Skin epidermis (tissue), 12 donors: ENCODE measurements around the gene PCDHGA9.
"Not testable (repeated sequence)": the region's sequence is repeated elsewhere in the genome, so short reads cannot be mapped to it uniquely, and the experiment has no call there.

Experiments
- H3K27ac ChIP-seq, 21 experiments: fragments of 200-600 bp; sonication (generic) in 11 of 21; one replicate each; pipeline ENCODE4 v1.5.0; 2020; ENCODE audit warnings: mild to moderate bottlenecking in 3 of 21, inconsistent platforms in 2 of 21, moderate library complexity in 2 of 21
- H3K4me3 ChIP-seq, 7 experiments: fragments of 200-600 bp; sonication (generic) in 2 of 7; one replicate each; pipeline ENCODE4 v1.5.0; 2020; ENCODE audit warnings: inconsistent platforms in 2 of 7, mild to moderate bottlenecking in 2 of 7, moderate library complexity in 1 of 7

The PCDHGA9 gene

DNA sequence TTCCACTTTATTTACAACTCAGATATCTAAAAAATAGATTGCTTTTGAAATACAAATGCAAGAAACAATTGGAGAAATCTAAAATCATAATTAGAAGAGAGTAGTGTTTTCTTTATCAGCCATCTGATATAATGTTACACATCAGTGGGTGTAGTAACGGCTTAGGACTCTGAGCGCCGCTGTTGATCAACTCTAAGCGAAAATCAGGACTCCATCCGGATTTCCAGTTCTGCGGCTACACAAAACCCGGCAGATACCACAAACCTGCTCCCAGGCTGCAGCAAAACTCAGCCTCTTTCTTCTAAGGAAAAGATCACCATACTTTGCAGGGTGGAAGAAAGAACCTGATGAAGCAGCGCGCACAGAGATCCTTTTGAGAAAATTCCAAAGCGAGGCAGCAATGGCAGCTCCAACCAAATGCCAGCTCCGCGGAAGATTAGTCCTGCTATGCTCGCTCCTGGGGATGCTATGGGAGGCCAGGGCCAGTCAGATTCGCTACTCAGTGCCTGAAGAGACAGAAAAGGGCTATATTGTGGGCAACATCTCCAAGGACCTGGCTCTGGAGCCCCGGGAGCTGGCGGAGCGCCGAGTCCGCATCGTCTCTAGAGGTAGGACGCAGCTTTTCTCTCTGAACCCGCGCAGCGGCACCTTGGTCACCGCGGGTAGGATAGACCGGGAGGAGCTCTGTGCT lies at the start of gene PCDHGA9:
PCDHGA9 (plus strand) TSS at position 226 of the 691 bp plus-strand sequence; CDS start at position 401, 175 bp downstream.
- Histone ChIP-seq H3K27ac (peak within 1 kb of the TSS in 1 of 21 experiments; percentile 9), H3K4me3 (peak within 1 kb of the TSS in 3 of 7 experiments; percentile 1 to 22 (median 7))

DNA sequence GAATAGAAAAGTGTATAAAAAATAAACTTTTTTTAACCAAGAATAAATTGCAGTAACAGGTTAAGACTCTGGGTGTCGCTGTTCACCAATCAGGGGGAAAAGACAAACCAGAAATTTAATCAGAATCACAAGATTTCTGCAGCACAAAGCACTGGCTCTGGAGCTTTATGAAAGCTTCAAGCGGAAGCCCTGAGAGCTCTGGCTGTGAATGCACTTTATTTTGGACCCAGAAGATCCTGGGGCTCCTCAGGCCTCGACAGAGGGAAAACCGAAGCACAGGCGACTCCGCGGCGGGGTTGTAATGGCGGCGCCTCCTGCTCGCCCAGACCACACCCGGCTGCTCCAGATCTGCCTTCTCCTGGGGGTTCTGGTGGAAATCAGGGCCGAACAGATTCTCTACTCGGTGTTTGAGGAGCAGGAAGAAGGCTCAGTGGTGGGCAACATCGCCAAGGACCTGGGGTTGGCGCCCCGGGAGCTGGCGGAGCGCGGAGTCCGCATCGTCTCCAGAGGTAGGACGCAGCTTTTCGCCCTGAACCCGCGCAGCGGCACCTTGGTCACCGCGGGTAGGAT lies 47.6 kb upstream of the PCDHGA9 start, which contains the start of gene PCDHGA4:
PCDHGA4 (plus strand) TSS at position 122 of the 570 bp plus-strand sequence; CDS start at position 209, 87 bp downstream.
- H3K4me3 ChIP-seq = no peak within 1 kb of the TSS
- H3K27ac ChIP-seq = no peak within 1 kb of the TSS

DNA sequence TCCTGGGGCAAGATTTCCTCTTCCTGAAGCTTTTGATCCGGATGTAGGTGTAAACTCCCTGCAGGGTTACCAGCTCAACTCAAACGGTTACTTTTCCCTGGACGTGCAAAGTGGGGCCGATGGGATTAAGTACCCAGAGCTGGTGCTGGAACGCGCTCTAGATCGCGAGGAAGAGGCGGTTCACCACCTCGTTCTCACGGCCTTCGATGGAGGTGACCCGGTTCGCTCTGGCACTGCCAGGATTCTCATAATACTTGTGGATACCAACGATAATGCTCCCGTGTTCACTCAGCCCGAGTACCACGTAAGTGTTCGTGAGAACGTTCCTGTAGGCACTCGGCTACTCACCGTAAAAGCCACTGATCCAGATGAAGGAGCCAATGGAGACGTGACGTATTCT lies 46.9 kb upstream of the PCDHGA9 start:
- Histone ChIP-seq H3K4me3 (no peak overlapping the region), H3K27ac (no peak overlapping the region)

DNA sequence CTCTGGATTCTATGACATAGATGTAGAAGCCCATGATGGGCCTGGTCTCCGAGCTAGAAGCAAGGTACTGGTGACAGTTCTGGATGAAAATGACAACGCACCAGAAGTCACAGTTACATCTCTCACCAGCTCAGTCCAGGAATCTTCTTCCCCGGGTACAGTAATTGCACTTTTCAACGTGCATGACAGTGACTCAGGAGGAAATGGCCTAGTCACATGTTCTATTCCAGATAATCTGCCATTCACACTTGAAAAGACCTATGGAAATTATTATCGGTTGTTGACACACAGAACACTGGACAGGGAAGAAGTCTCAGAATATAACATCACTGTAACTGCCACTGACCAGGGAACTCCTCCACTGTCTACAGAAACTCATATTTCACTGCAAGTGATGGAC lies 46.4 kb upstream of the PCDHGA9 start:
- no peak overlapping the region for H3K4me3 ChIP-seq
- no peak overlapping the region for H3K27ac ChIP-seq

DNA sequence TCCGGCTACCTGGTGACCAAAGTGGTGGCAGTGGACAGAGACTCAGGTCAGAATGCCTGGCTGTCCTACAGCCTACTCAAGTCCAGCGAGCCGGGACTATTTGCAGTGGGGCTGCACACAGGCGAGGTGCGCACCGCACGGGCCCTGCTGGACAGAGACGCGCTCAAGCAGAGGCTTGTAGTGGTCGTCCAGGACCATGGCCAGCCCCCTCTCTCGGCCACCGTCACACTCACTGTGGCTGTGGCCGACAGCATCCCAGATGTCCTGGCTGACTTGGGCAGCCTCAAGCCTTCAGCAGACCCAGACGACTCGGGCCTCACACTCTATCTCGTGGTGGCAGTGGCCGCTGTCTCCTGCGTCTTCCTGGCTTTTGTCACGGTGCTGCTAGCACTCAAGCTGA lies 45.6 kb upstream of the PCDHGA9 start:
- H3K27ac ChIP-seq = no peak overlapping the region
- H3K4me3 ChIP-seq = no peak overlapping the region

DNA sequence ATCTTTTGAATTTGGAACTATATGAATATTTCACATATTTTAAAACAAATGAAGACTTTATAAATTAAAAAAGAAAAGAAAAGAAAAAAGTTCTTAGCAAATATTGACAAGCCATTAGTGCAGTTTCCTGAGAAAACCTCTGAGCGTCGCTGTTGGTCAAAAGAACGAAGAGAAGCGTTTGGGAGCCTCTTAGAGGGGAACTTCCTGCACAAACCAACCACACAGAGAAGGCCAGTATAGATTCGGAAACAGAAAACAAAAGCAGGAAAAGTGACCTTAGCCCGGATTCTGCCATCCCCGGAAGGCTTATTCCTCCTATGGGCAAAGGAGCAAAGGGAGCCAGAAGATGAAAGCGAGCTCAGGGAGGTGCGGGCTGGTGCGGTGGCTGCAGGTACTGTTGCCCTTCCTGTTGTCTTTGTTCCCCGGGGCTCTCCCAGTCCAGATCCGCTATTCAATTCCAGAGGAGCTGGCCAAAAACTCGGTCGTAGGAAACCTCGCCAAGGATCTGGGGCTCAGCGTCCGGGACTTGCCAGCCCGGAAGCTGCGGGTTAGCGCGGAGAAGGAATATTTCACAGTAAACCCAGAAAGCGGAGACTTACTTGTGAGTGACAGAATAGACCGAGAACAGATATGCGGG lies 42.7 kb upstream of the PCDHGA9 start, which contains the start of gene PCDHGB2:
PCDHGB2 (plus strand) TSS at position 205 of the 637 bp plus-strand sequence; CDS start at position 347, 142 bp downstream.
- Histone ChIP-seq H3K27ac (no peak within 1 kb of the TSS), H3K4me3 (peak within 1 kb of the TSS in 4 of 7 experiments; percentile 9 to 24 (median 16))

DNA sequence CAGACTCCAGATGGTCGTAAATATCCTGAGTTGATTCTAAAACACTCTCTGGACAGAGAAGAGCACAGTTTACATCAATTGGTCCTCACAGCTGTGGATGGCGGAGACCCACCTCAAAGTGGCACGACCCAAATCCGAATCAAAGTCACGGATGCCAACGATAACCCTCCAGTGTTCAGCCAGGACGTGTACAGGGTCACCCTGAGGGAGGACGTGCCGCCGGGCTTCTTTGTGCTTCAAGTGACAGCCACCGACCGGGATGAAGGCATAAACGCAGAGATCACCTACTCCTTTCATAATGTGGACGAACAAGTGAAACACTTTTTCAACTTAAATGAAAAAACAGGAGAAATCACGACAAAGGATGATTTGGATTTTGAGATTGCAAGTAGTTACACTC lies 41.9 kb upstream of the PCDHGA9 start:
- no peak overlapping the region for H3K27ac ChIP-seq
- H3K4me3 ChIP-seq = no peak overlapping the region

DNA sequence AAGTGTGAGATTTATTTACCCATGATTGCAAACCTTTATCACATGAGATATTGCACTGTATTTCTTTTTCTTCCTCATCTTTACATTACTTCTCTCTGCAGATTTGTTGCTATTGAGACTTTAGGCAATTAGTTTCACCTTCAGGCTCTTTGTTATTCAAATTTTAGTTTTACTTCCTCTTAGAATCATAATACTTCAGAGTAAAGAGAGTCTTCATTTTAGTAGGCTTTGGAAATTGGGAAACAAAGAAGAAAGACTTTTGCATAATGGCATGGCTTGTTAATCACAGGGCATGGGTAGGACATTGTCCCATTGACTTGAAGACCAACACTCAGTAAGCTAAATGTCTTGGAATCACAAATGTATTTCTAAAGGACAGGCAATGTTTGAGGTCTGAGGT lies 39.9 kb upstream of the PCDHGA9 start:
- Histone ChIP-seq H3K27ac (no peak overlapping the region), H3K4me3 (no peak overlapping the region)

DNA sequence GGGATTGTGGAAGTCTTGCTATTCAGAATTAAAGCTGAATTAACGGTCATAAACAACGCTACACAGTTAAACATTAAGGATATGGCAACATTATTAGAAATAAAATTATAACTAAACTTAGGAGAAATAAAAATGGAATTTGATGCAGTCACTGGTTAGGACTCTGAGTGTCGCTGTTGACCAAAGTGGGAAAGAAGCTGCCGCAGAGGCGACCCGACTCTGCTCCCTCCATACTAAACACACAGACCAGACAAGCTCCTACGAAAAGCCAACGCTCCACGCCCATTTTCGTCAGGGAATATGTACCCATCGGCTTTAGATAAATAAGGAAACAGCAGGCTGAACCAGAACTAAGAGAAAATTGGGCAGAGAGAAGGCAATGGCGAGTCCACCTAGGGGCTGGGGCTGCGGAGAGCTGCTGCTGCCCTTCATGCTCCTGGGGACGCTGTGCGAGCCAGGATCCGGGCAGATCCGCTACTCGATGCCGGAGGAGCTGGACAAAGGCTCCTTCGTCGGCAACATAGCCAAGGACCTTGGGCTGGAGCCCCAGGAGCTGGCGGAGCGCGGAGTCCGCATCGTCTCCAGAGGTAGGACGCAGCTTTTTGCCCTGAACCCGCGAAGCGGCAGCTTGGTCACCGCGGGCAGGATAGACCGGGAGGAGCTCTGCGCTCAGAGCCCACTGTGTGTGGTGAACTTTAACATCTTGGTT lies 38.5 kb upstream of the PCDHGA9 start, which contains the start of gene PCDHGA5:
PCDHGA5 (plus strand) TSS at position 211 of the 709 bp plus-strand sequence; CDS start at position 380, 169 bp downstream.
- H3K27ac ChIP-seq = no peak within 1 kb of the TSS
- H3K4me3 ChIP-seq = no peak within 1 kb of the TSS

DNA sequence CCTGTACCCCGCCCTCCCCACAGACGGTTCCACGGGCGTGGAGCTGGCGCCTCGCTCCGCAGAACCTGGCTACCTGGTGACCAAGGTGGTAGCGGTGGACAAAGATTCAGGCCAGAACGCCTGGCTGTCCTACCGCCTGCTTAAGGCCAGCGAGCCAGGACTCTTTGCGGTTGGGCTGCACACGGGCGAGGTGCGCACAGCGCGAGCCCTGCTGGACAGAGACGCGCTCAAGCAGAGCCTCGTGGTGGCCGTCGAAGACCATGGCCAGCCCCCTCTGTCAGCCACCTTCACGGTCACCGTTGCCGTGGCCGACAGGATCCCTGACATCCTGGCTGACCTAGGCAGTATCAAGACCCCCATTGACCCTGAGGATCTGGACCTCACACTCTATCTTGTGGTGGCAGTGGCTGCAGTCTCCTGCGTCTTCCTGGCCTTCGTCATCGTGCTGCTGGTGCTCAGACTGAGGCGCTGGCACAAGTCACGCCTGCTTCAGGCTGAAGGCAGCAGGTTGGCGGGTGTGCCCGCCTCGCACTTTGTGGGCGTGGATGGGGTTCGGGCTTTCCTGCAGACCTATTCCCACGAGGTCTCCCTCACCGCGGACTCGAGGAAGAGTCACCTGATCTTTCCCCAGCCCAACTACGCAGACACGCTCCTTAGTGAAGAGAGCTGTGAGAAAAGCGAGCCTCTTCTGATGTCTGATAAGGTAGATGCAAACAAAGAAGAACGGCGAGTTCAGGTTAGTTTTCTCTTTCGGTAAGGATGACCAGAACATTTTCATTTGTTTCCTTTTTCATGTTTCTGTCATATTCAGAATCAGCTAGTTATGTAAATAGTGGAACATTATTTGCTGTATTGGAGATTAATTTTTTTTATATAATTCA lies 36.3 kb upstream of the PCDHGA9 start:
- Histone ChIP-seq H3K4me3 (no peak overlapping the region), H3K27ac (no peak overlapping the region)

DNA sequence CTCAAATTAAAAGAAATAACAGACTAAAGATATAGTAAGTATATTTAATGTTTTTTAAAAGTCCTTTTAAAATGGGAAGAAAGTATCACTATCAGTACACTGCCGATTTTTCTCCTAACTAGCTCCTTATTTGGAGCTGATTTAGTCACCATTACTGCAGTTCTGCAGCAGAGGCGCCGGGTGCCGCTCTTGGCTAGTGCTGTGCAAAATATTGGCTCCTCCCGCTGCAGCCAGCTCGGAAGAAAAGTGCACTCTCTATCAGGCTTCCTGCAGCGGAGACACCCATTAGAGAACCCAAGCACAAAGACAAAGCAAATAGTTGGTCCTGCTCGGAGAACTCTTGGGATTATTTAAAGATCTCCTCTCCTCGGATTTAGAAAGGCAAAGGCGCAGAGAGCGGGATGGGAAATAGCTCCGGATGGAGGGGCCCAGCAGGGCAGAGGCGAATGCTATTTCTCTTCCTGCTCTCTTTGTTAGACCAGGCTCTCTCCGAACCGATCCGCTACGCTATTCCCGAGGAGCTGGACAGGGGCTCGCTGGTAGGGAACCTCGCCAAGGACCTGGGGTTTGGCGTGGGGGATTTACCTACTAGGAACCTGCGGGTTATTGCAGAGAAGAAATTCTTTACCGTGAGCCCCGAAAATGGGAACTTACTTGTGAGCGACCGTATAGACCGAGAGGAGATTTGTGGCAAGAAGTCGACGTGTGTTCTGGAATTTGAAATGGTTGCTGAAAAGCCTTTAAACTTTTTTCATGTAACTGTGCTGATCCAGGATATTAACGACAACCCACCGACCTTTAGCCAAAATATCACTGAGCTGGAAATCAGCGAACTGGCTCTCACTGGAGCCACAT lies 32.4 kb upstream of the PCDHGA9 start, which contains the start of gene PCDHGB3:
PCDHGB3 (plus strand) TSS at position 249 of the 855 bp plus-strand sequence; CDS start at position 402, 153 bp downstream.
- H3K4me3 ChIP-seq = peak within 1 kb of the TSS in 1 of 7 experiments; percentile 5
- H3K27ac ChIP-seq = no peak within 1 kb of the TSS

DNA sequence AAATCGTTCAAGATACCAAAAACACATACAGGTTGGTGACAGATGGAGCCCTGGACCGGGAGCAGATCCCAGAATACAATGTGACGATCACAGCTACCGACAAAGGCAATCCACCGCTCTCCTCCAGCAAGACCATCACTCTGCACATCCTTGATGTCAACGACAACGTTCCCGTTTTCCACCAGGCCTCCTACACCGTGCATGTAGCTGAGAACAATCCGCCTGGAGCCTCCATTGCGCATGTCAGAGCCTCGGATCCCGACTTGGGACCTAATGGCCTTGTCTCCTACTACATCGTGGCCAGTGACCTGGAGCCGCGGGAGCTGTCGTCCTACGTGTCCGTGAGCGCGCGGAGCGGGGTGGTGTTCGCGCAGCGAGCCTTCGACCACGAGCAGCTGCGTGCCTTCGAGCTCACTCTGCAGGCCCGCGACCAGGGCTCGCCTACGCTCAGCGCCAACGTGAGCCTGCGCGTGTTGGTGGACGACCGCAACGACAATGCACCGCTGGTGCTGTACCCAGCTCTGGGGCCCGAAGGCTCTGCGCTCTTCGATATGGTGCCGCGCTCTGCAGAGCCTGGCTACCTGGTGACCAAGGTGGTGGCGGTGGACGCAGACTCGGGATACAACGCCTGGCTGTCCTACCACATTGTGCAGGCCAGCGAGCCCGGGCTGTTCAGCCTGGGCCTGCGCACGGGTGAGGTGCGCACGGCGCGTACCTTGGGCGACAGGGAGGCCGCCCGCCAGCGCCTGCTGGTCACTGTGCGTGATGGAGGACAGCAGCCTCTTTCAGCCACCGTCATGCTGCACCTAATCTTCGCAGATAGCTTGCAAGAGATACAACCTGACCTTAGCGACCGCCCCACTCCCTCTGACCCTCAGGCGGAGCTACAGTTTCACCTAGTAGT lies 30.8 kb upstream of the PCDHGA9 start:
- no peak overlapping the region for H3K27ac ChIP-seq
- H3K4me3 ChIP-seq = no peak overlapping the region

DNA sequence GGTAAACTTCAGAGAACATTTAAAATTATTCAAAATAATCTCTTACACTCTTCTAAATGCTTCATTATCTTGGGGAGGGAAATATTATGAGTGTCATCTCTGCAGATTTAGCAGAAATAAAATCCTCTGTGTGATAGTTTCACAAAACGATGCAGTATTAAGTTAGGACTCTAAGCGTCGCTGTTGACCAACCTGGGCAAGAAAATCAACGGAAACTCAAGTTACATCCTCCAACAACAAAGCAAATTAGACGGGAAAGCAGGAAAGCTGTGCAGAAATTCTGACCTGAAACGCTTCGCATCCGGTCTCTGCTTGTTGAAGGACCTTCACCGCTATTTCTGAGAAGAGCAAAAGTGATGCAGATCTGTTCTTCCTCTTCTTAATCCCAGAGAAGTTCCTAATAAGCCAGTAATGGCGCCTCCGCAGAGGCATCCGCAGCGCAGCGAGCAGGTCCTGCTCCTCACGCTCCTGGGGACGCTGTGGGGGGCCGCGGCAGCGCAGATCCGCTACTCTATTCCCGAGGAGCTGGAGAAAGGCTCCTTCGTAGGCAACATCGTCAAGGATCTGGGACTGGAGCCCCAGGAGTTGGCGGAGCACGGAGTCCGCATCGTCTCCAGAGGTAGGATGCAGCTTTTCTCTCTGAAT lies 28.8 kb upstream of the PCDHGA9 start, which contains the start of gene PCDHGA6:
PCDHGA6 (plus strand) TSS at position 219 of the 645 bp plus-strand sequence; CDS start at position 412, 193 bp downstream.
- H3K4me3 ChIP-seq = peak within 1 kb of the TSS in 4 of 7 experiments; percentile 2 to 23 (median 10)

DNA sequence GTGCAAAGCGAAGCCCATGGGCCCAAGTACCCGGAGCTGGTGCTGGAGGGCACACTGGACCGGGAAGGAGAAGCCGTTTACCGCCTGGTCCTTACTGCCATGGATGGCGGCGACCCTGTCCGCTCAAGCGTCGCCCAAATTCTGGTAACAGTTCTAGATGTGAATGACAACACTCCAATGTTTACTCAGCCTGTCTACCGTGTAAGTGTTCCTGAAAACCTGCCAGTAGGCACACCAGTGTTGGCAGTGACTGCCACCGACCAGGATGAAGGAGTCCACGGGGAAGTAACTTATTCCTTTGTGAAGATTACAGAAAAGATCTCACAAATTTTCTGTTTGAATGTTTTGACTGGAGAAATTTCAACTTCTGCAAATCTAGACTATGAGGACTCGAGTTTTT lies 28.0 kb upstream of the PCDHGA9 start:
- Histone ChIP-seq H3K27ac (no peak overlapping the region), H3K4me3 (no peak overlapping the region)

More for the DNA sequence above, 28.8 kb upstream of the PCDHGA9 start, which contains the start of gene PCDHGA6:
- no peak within 1 kb of the TSS for H3K27ac ChIP-seq

DNA sequence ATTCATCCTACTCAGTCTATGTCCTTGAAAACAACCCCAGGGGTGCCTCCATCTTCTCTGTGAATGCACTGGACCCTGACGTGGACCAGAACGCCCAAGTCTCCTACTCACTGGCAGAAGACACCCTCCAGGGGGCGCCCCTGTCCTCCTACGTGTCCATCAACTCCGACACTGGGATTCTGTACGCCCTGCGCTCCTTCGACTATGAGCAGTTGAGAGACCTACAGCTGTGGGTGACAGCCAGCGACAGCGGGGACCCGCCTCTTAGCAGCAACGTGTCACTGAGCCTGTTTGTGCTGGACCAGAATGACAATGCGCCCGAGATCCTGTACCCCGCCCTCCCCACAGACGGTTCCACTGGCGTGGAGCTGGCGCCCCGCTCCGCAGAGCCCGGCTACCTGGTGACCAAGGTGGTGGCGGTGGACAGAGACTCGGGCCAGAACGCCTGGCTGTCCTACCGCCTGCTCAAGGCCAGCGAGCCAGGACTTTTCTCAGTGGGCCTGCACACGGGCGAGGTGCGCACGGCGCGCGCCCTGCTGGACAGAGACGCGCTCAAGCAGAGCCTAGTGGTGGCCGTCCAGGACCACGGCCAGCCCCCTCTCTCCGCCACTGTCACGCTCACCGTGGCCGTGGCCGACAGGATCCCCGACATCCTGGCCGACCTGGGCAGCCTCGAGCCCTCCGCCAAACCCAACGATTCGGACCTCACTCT lies 27.0 kb upstream of the PCDHGA9 start:
- not testable (repeated sequence) for H3K27ac ChIP-seq, H3K4me3 ChIP-seq
